ENCODE results near the gene ADSL. TPM values are rescaled to one million over a fixed set of nuclear protein-coding genes. Genes with fewer than 3 reads are reported as not detected.
A peak's percentile ranks its signal among the peaks of the same experiment; 100 is the strongest.

Gene ADSL
- total and polyA plus RNA-seq, 2 of the 4 experiments (the other 2 are of a cell fraction) = 93.6 to 229 TPM

DNA sequence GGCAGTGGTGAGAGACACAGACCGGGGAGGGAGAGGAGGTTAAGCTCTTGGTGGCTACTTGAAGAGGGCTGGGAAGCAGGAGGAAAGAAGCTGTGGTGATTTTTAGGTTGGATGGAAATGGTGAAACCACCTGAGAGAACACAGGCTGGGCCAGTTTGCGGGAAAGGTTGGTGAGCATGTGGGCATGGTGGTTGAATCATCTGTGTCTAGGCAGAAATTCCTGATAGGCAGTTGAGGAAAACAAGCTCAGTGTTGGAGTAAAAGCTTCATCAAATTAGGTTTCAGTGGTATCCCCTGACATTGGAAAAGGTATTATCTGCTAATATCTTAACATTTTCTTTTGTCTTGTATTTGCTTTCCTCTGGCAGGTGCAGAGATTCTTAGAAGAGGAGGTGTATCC lies 19.8 kb downstream of the ADSL start:
- peaks cover 14 to 18% of the 10 kb centered on the region in 2 experiments for H3K79me1 ChIP-seq (ENCODE audit: low read depth in 1 of 2, low read length in 2 of 2)
- intact Hi-C loops (cut with micrococcal nuclease) (no loop called here), dilution Hi-C loops (cut with HindIII; ENCODE audit: low sequenced_read_pairs, unreplicated experiment) (no loop called here), in situ Hi-C loops (cut with MboI; ENCODE audit: low sequenced_read_pairs) (no loop called here)
- no peak overlapping the region for H2BK5ac ChIP-seq (ENCODE audit: low read depth, low read length, poor library complexity, severe bottlenecking)
- no peak overlapping the region for H3K4me2 ChIP-seq (ENCODE audit: low read depth, low read length)
- H4K5ac ChIP-seq (ENCODE audit: low read depth, low read length) = no peak overlapping the region
- H2BK120ac ChIP-seq (ENCODE audit: low read depth, low read length) = no peak overlapping the region
- H2AFZ ChIP-seq (replicated peaks; ENCODE audit: low read length, poor library complexity) = no peak overlapping the region
- no peak overlapping the region for H3K23ac ChIP-seq (ENCODE audit: low read depth, low read length)
- no peaks in the 10 kb centered on the region for H3K27me3 ChIP-seq (ENCODE audit: control insufficient read depth, insufficient read depth, low read length)
- no peak overlapping the region for H4K91ac ChIP-seq (ENCODE audit: insufficient read depth, low read depth, low read length)
- H4K20me1 ChIP-seq (ENCODE audit: insufficient read depth, low read length) = no peaks in the 10 kb centered on the region; the same call in 1 of the 2 replicates
- H3K9ac ChIP-seq (ENCODE audit: low read depth, low read length) = no peak overlapping the region
- H3K4me3 ChIP-seq (ENCODE audit: insufficient read depth, low read depth, low read length) = no peak overlapping the region
- ATAC-seq (ENCODE audit: low read depth) = no peak
- H2AK5ac ChIP-seq (ENCODE audit: low read depth, low read length) = no peak overlapping the region
- no peak overlapping the region for H2BK20ac ChIP-seq (ENCODE audit: low read depth, low read length)
- ChIA-PET POLR2A (ENCODE audit: unreplicated experiment) (no interaction called here), CTCF (no interaction called here)
- no peak for TF ChIP-seq CEBPB (IDR thresholded peaks at IDR 0.05; ENCODE audit: low read depth, low read length)
- peak; percentile 43; the same call in 1 of the 2 replicates for TF ChIP-seq RFX5 (IDR thresholded peaks at IDR 0.05; ENCODE audit: low read depth, low read length)
- no peaks in the 10 kb centered on the region for H3K9me3 ChIP-seq (ENCODE audit: control insufficient read depth, insufficient read depth, low read length)
- H3K4me1 ChIP-seq (ENCODE audit: control insufficient read depth, insufficient read depth, low read length) = peaks cover 4% of the 10 kb centered on the region
- H2BK15ac ChIP-seq (ENCODE audit: low read depth, low read length) = no peak overlapping the region
- H2AK9ac ChIP-seq (replicated peaks; ENCODE audit: low read depth, low read length, poor library complexity) = no peak overlapping the region
- BruUV-seq (replicated peaks) = no TSS peak
- H3K9me1 ChIP-seq (ENCODE audit: insufficient read depth, low read length) = peaks cover 14% of the 10 kb centered on the region
- no peak overlapping the region for H3K18ac ChIP-seq (ENCODE audit: low read depth, low read length)
- no peak for DNase-seq
- no peak overlapping the region for H3K27ac ChIP-seq (ENCODE audit: insufficient read depth, low read length)
- no peak overlapping the region for H3K14ac ChIP-seq (replicated peaks; ENCODE audit: low read depth, low read length)
- no peak overlapping the region for H4K8ac ChIP-seq (ENCODE audit: low read depth in 2 of 2, low read length in 2 of 2)
- WGBS, 2 experiments (ENCODE audit: extremely low coverage in 2 of 2, insufficient read length in 1 of 2) = 80% methylated on average over 1 of the region's 2 CpGs; no CpG with 5 or more reads in 1 of the 2 experiments
- no peak overlapping the region for H3K4ac ChIP-seq (ENCODE audit: low read depth, low read length)
- H3K36me3 ChIP-seq (ENCODE audit: control insufficient read depth, insufficient read depth, low read length) = peaks cover 46% of the 10 kb centered on the region
- no peak overlapping the region for H3K56ac ChIP-seq (ENCODE audit: extremely low read depth, insufficient read depth, low read length)
